IMR-90 (cell line): Measurements from ENCODE around the gene CAPN5. TPM values are rescaled to one million over a fixed set of nuclear protein-coding genes. Genes with fewer than 3 reads are reported as not detected.

Source experiments
- ATAC-seq: fragments of 200-7000 bp; cut with Tn5 transposase; 2 replicates; pipeline ENCODE4 v1.9.1; 2020; ENCODE audit warnings: low read depth, mild to moderate bottlenecking, moderate library complexity
- BruUV-seq: library from RNA; stranded (reverse); fragments of 400-500 nt; replicated peaks from 2 replicates; lab custom pipeline; 2021; lab: Mats Ljungman, UMichigan
- CTCF ChIA-PET: fragments of 300-600 bp; formaldehyde crosslinking; extraction: SDS; loops from one replicate; lab custom pipeline; 2021; ENCODE audit warnings: antibody characterized with exemption; lab: Yijun Ruan, JAX
- POLR2A ChIA-PET: fragments of 300-600 bp; sonication (Branson Sonifier 250); formaldehyde crosslinking; loops from one replicate; lab custom pipeline; 2022; ENCODE audit warnings: antibody characterized with exemption; ENCODE audit not compliant: unreplicated experiment; lab: Charles Lee
- DNase-seq: peaks from one replicate; pipeline ENCODE4 v3.0.0; 2013
- H2AFZ ChIP-seq: replicated peaks from 2 replicates; pipeline ENCODE3; 2013; ENCODE audit warnings: low read length, mild to moderate bottlenecking; ENCODE audit not compliant: poor library complexity
- H2AK5ac ChIP-seq: 2 replicates; pipeline ENCODE4 v1.6.1; 2013; ENCODE audit warnings: low read depth, low read length, inconsistent platforms
- H2AK9ac ChIP-seq: replicated peaks from 2 replicates; pipeline ENCODE3; 2013; ENCODE audit warnings: mild to moderate bottlenecking, low read depth, low read length, moderate library complexity; ENCODE audit not compliant: poor library complexity
- H2BK120ac ChIP-seq: 2 replicates; pipeline ENCODE4 v1.6.1; 2013; ENCODE audit warnings: low read depth, low read length, inconsistent platforms
- H2BK15ac ChIP-seq: 3 replicates; pipeline ENCODE4 v1.6.1; 2013; ENCODE audit warnings: low read depth, low read length, inconsistent platforms
- H2BK20ac ChIP-seq: 2 replicates; pipeline ENCODE4 v1.6.1; 2013; ENCODE audit warnings: low read depth, mild to moderate bottlenecking, inconsistent platforms, low read length, moderate library complexity
- H2BK5ac ChIP-seq: 2 replicates; pipeline ENCODE4 v1.6.1; 2013; ENCODE audit warnings: mild to moderate bottlenecking, low read depth, low read length, inconsistent platforms; ENCODE audit not compliant: poor library complexity, severe bottlenecking
- H3K14ac ChIP-seq: replicated peaks from 2 replicates; pipeline ENCODE4 v1.6.1; 2013; ENCODE audit warnings: low read depth, low read length, inconsistent platforms
- H3K18ac ChIP-seq: 2 replicates; pipeline ENCODE4 v1.6.1; 2013; ENCODE audit warnings: low read depth, low read length, control low read depth
- H3K23ac ChIP-seq: 2 replicates; pipeline ENCODE4 v1.6.1; 2013; ENCODE audit warnings: low read depth, low read length, inconsistent platforms
- H3K27ac ChIP-seq: 2 replicates; pipeline ENCODE4 v1.5.1; 2013; ENCODE audit warnings: mild to moderate bottlenecking, control low read depth, low read length; ENCODE audit not compliant: insufficient read depth
- H3K27me3 ChIP-seq: 2 replicates; pipeline ENCODE4 v1.6.1; 2013; ENCODE audit warnings: low read length; ENCODE audit not compliant: control insufficient read depth, insufficient read depth
- H3K36me3 ChIP-seq: 2 replicates; pipeline ENCODE4 v1.6.1; 2013; ENCODE audit warnings: low read length, mixed read lengths; ENCODE audit not compliant: control insufficient read depth, insufficient read depth
- H3K4ac ChIP-seq: 2 replicates; pipeline ENCODE4 v1.6.1; 2013; ENCODE audit warnings: low read depth, low read length, inconsistent platforms
- H3K4me1 ChIP-seq: 2 replicates; pipeline ENCODE4 v1.6.1; 2013; ENCODE audit warnings: low read length, mixed read lengths; ENCODE audit not compliant: control insufficient read depth, insufficient read depth
- H3K4me2 ChIP-seq: 2 replicates; pipeline ENCODE4 v1.6.1; 2013; ENCODE audit warnings: low read depth, mild to moderate bottlenecking, control low read depth, low read length, moderate library complexity
- H3K4me3 ChIP-seq: 2 replicates; pipeline ENCODE4 v1.5.1; 2013; ENCODE audit warnings: low read depth, mild to moderate bottlenecking, control low read depth, low read length, moderate library complexity; ENCODE audit not compliant: insufficient read depth
- H3K56ac ChIP-seq: 2 replicates; pipeline ENCODE4 v1.6.1; 2013; ENCODE audit warnings: low read length, inconsistent platforms; ENCODE audit not compliant: insufficient read depth; ENCODE audit errors: extremely low read depth
- H3K79me1 ChIP-seq, 2 experiments: 2 replicates each; pipeline ENCODE4 v1.6.1; 2013; ENCODE audit warnings: low read length in 2 of 2, inconsistent platforms in 1 of 2, low read depth in 1 of 2
- H3K9ac ChIP-seq: 2 replicates; pipeline ENCODE4 v1.6.1; 2013; ENCODE audit warnings: low read depth, low read length, control low read depth
- H3K9me1 ChIP-seq: 2 replicates; pipeline ENCODE4 v1.6.1; 2013; ENCODE audit warnings: low read length, inconsistent platforms; ENCODE audit not compliant: insufficient read depth
- H3K9me3 ChIP-seq: 2 replicates; pipeline ENCODE4 v1.6.1; 2013; ENCODE audit warnings: low read length; ENCODE audit not compliant: control insufficient read depth, insufficient read depth
- H4K20me1 ChIP-seq: 2 replicates; pipeline ENCODE4 v1.6.1; 2013; ENCODE audit warnings: low read length, inconsistent platforms; ENCODE audit not compliant: insufficient read depth
- H4K5ac ChIP-seq: 2 replicates; pipeline ENCODE4 v1.6.1; 2013; ENCODE audit warnings: mild to moderate bottlenecking, low read depth, low read length, control low read depth
- H4K8ac ChIP-seq, 2 experiments: 2 replicates each; pipeline ENCODE4 v1.6.1; 2013; ENCODE audit warnings: low read depth in 2 of 2, low read length in 2 of 2, control low read depth in 1 of 2, inconsistent platforms in 1 of 2
- H4K91ac ChIP-seq: 2 replicates; pipeline ENCODE4 v1.6.1; 2013; ENCODE audit warnings: low read depth, low read length, inconsistent platforms; ENCODE audit not compliant: insufficient read depth
- CEBPB ChIP-seq: IDR thresholded peaks from 2 replicates; pipeline ENCODE4 v1.6.1; 2012; ENCODE audit warnings: low read depth, low read length, improper control_type of control experiment
- ELK1 ChIP-seq: fragments of 150-350 bp; IDR thresholded peaks from 2 replicates; pipeline ENCODE4 v1.6.1; 2016; ENCODE audit warnings: low read depth, mild to moderate bottlenecking, low read length, moderate library complexity, borderline replicate concordance
- MAFK ChIP-seq: IDR thresholded peaks from 2 replicates; pipeline ENCODE4 v1.6.1; 2012; ENCODE audit warnings: low read depth, low read length, improper control_type of control experiment
- MAZ ChIP-seq: IDR thresholded peaks from 2 replicates; pipeline ENCODE4 v1.6.1; 2012; ENCODE audit warnings: low read depth, mild to moderate bottlenecking, low read length, improper control_type of control experiment, moderate library complexity, borderline replicate concordance
- MXI1 ChIP-seq: IDR thresholded peaks from 2 replicates; pipeline ENCODE4 v1.6.1; 2012; ENCODE audit warnings: low read depth, mild to moderate bottlenecking, low read length, moderate library complexity, borderline replicate concordance
- NFE2L2 ChIP-seq: fragments of 150-350 bp; IDR thresholded peaks from 2 replicates; pipeline ENCODE4 v1.6.1; 2016; ENCODE audit warnings: low read depth, mild to moderate bottlenecking, low read length
- POLR2A ChIP-seq: IDR thresholded peaks from 2 replicates; pipeline ENCODE4 v1.6.1; 2012; ENCODE audit warnings: mild to moderate bottlenecking, low read depth, low read length
- RAD21 ChIP-seq: IDR thresholded peaks from 2 replicates; pipeline ENCODE4 v1.6.1; 2012; ENCODE audit warnings: low read length, improper control_type of control experiment
- RFX5 ChIP-seq: IDR thresholded peaks from 2 replicates; pipeline ENCODE4 v1.8.0; 2012; ENCODE audit warnings: low read depth, mild to moderate bottlenecking, low read length, moderate library complexity
- USF2 ChIP-seq: fragments of 150-350 bp; IDR thresholded peaks from 2 replicates; pipeline ENCODE4 v1.6.1; 2017; ENCODE audit warnings: mild to moderate bottlenecking, antibody characterized with exemption, low read length, low read depth
- WGBS, 2 experiments: methylation state at CpG; one replicate each; pipeline versions ENCODE4 v1.1.5 to v1.1.7; 2013; ENCODE audit warnings: missing lambda C conversion rate in 2 of 2; ENCODE audit not compliant: insufficient read length in 1 of 2; ENCODE audit errors: extremely low coverage in 2 of 2; 5-methylcytosine and 5-hydroxymethylcytosine counted together
- dilution Hi-C: fragments of 300-500 bp; cut with HindIII; formaldehyde crosslinking; loops from one replicate; pipeline ENCODE4 v1.14.3; 2018; ENCODE audit warnings: low sequenced_read_pairs; ENCODE audit not compliant: unreplicated experiment
- in situ Hi-C: fragments of 300-500 bp; cut with MboI; formaldehyde crosslinking; loops from 3 replicates; pipeline ENCODE4 v1.14.3; 2019; ENCODE audit warnings: low sequenced_read_pairs, inconsistent platforms, mixed read lengths
- intact Hi-C: fragments of 100-400 bp; cut with micrococcal nuclease; formaldehyde crosslinking; loops from 2 replicates; pipeline ENCODE4 v1.10.0; 2022
- polyA plus RNA-seq, 3 experiments: library from polyadenylated mRNA; depleted of rRNA; stranded (reverse); fragments of >200 nt; gene quantifications; 2 replicates each; pipeline ENCODE4 v1.2.3, GENCODE V29; 2012; ENCODE audit warnings: low replicate concordance in 1 of 3
- total RNA-seq: library from RNA; depleted of rRNA; stranded (reverse); fragments of >200 nt; gene quantifications from 2 replicates; pipeline ENCODE4 v1.2.3, GENCODE V29; 2012

Gene CAPN5
- total and polyA plus RNA-seq, 2 of the 4 experiments (the other 2 are of a cell fraction): 8.1 to 24.0 TPM

- no peak overlapping the region for H2BK15ac ChIP-seq
- H2BK120ac ChIP-seq: no peak overlapping the region
- H3K4me2 ChIP-seq: no peak overlapping the region
- H3K23ac ChIP-seq: no peak overlapping the region
- no peak overlapping the region for H2BK5ac ChIP-seq
- no peak overlapping the region for H3K27ac ChIP-seq
- no peak overlapping the region for H2AK9ac ChIP-seq
- no peak overlapping the region for H4K5ac ChIP-seq
- no peaks in the 10 kb centered on the region for H3K9me3 ChIP-seq
- DNase-seq (no peak), ATAC-seq (no peak)
- H3K4me1 ChIP-seq: no peaks in the 10 kb centered on the region
- H4K8ac ChIP-seq: no peak overlapping the region
- H2BK20ac ChIP-seq: no peak overlapping the region
- ChIA-PET POLR2A (no interaction called here), CTCF (interaction anchor here (1.9 kb wide), 1 partner anchor 13 kb away, joined by 4 read pairs; no protein-coding TSS in a partner anchor)
- H2AK5ac ChIP-seq: no peak overlapping the region
- H4K20me1 ChIP-seq: no peaks in the 10 kb centered on the region
- no peak for TF ChIP-seq USF2
- no peak for TF ChIP-seq RAD21
- TF ChIP-seq MXI1: no peak
- no peak for TF ChIP-seq NFE2L2
- TF ChIP-seq MAFK: no peak
- no peak for TF ChIP-seq ELK1
- TF ChIP-seq CEBPB: no peak
- TF ChIP-seq MAZ: no peak
- no peak for TF ChIP-seq POLR2A
- no peak for TF ChIP-seq RFX5
- peaks cover 3% of the 10 kb centered on the region; the same call in 1 of the 2 replicates for H3K9me1 ChIP-seq
- BruUV-seq: no TSS peak
- no peak overlapping the region for H3K56ac ChIP-seq
- no peaks in the 10 kb centered on the region for H3K79me1 ChIP-seq
- H3K18ac ChIP-seq: no peak overlapping the region
- H3K9ac ChIP-seq: no peak overlapping the region
- H4K91ac ChIP-seq: no peak overlapping the region
- in situ Hi-C loops (no loop called here), dilution Hi-C loops (no loop called here), intact Hi-C loops (no loop called here)
- no peak overlapping the region for H3K14ac ChIP-seq
- peaks cover 29% of the 10 kb centered on the region for H3K27me3 ChIP-seq
- H3K4me3 ChIP-seq: no peak overlapping the region
- H2AFZ ChIP-seq: no peak overlapping the region
- WGBS, 2 experiments: 87% methylated on average over 14 of the region's 16 CpGs; no CpG with 5 or more reads in 1 of the 2 experiments
- H3K4ac ChIP-seq: no peak overlapping the region
- no peaks in the 10 kb centered on the region for H3K36me3 ChIP-seq
These were observed 107.8 kb downstream of the CAPN5 start for GRCh38 chr11:77174559-77174958.
